ENCODE measurements around the gene IQCN. TPM values are rescaled to one million over a fixed set of nuclear protein-coding genes. Genes with fewer than 3 reads are reported as not detected.

IQCN gene
- total RNA-seq, 1 donor from 2014 or later = 10.4 TPM

GRCh38 chr19:18239303-18239702 is 34.9 kb downstream of the IQCN start:
- DNase-seq (ENCODE audit: extremely low spot score, unreplicated experiment) = no peak
- TF ChIP-seq CTCF (IDR thresholded peaks at IDR 0.05) = no peak
- Mint-ChIP-seq H3K27me3 (ENCODE audit: unreplicated experiment) (peaks cover 25% of the 10 kb centered on the region), H3K9me3 (ENCODE audit: unreplicated experiment) (no peaks in the 10 kb centered on the region), H3K36me3 (ENCODE audit: unreplicated experiment) (no peaks in the 10 kb centered on the region), H3K4me1 (ENCODE audit: unreplicated experiment) (peaks cover 2% of the 10 kb centered on the region), H3K27ac (ENCODE audit: unreplicated experiment) (no peak overlapping the region), H3K4me3 (ENCODE audit: unreplicated experiment) (no peak overlapping the region)

GRCh38 chr19:18234194-18234593 is 40.1 kb downstream of the IQCN start:
- H3K4me3 Mint-ChIP-seq (ENCODE audit: unreplicated experiment) = no peak overlapping the region
- H3K27me3 Mint-ChIP-seq (ENCODE audit: unreplicated experiment) = peaks cover 11% of the 10 kb centered on the region
- peaks cover 16% of the 10 kb centered on the region for H3K4me1 Mint-ChIP-seq (ENCODE audit: unreplicated experiment)
- no peaks in the 10 kb centered on the region for H3K36me3 Mint-ChIP-seq (ENCODE audit: unreplicated experiment)
- H3K9me3 Mint-ChIP-seq (ENCODE audit: unreplicated experiment) = peaks cover 6% of the 10 kb centered on the region
- no peak for DNase-seq (ENCODE audit: extremely low spot score, unreplicated experiment)
- H3K27ac Mint-ChIP-seq (ENCODE audit: unreplicated experiment) = no peak overlapping the region
- no peak for TF ChIP-seq CTCF (IDR thresholded peaks at IDR 0.05)

GRCh38 chr19:18233224-18233825 is 40.9 kb downstream of the IQCN start:
- H3K27ac Mint-ChIP-seq (ENCODE audit: unreplicated experiment) = no peak overlapping the region
- no peaks in the 10 kb centered on the region for H3K36me3 Mint-ChIP-seq (ENCODE audit: unreplicated experiment)
- H3K9me3 Mint-ChIP-seq (ENCODE audit: unreplicated experiment) = peaks cover 6% of the 10 kb centered on the region
- TF ChIP-seq CTCF (IDR thresholded peaks at IDR 0.05) = no peak
- no peak for DNase-seq (ENCODE audit: extremely low spot score, unreplicated experiment)
- no peak overlapping the region for H3K4me3 Mint-ChIP-seq (ENCODE audit: unreplicated experiment)
- peaks cover 16% of the 10 kb centered on the region for H3K4me1 Mint-ChIP-seq (ENCODE audit: unreplicated experiment)
- peaks cover 10% of the 10 kb centered on the region for H3K27me3 Mint-ChIP-seq (ENCODE audit: unreplicated experiment)

GRCh38 chr19:18232540-18233223 is 41.6 kb downstream of the IQCN start:
- Mint-ChIP-seq H3K9me3 (ENCODE audit: unreplicated experiment) (peaks cover 6% of the 10 kb centered on the region), H3K36me3 (ENCODE audit: unreplicated experiment) (no peaks in the 10 kb centered on the region), H3K4me3 (ENCODE audit: unreplicated experiment) (no peak overlapping the region), H3K4me1 (ENCODE audit: unreplicated experiment) (peaks cover 16% of the 10 kb centered on the region), H3K27ac (ENCODE audit: unreplicated experiment) (no peak overlapping the region), H3K27me3 (ENCODE audit: unreplicated experiment) (peaks cover 10% of the 10 kb centered on the region)
- no peak for TF ChIP-seq CTCF (IDR thresholded peaks at IDR 0.05)
- DNase-seq (ENCODE audit: extremely low spot score, unreplicated experiment) = no peak

GRCh38 chr19:18231775-18232174 is 42.5 kb downstream of the IQCN start:
- Mint-ChIP-seq H3K27me3 (ENCODE audit: unreplicated experiment) (peaks cover 12% of the 10 kb centered on the region), H3K27ac (ENCODE audit: unreplicated experiment) (no peak overlapping the region), H3K4me3 (ENCODE audit: unreplicated experiment) (no peak overlapping the region), H3K4me1 (ENCODE audit: unreplicated experiment) (peaks cover 17% of the 10 kb centered on the region), H3K36me3 (ENCODE audit: unreplicated experiment) (no peaks in the 10 kb centered on the region), H3K9me3 (ENCODE audit: unreplicated experiment) (peaks cover 6% of the 10 kb centered on the region)
- no peak for DNase-seq (ENCODE audit: extremely low spot score, unreplicated experiment)
- no peak for TF ChIP-seq CTCF (IDR thresholded peaks at IDR 0.05)
